ENCODE results near the gene ASPSCR1. TPM values are rescaled to one million over a fixed set of nuclear protein-coding genes. Genes with fewer than 3 reads are reported as not detected.

ASPSCR1 gene
- total RNA-seq, 4 donors from 2014 or later = 21.0 to 61.7 (median 41.3) TPM

GRCh38 chr17:82008258-82008940 is 31.0 kb downstream of the ASPSCR1 start:
- Histone ChIP-seq H3K27ac (no peak overlapping the region), H3K4me3 (no peak overlapping the region), H3K36me3 (no peaks in the 10 kb centered on the region), H3K27me3 (no peaks in the 10 kb centered on the region), H3K9me3 (no peaks in the 10 kb centered on the region), H3K4me1 (peaks cover 0 to 9% (median 4%) of the 10 kb centered on the region in 4 donors)
- no peak for DNase-seq
- in situ Hi-C loops (cut with MboI; ENCODE audit: low pct_ligation_motif_present in 1 of 4, low pct_unique_long_range_greater_than_20kb in 1 of 4, low sequenced_read_pairs in 3 of 4) (no loop called here), intact Hi-C loops (cut with DNase I; ENCODE audit: low total_unique reads) (no loop called here)
- TF ChIP-seq EP300 (IDR thresholded peaks at IDR 0.05; ENCODE audit: low read depth) (no peak), CTCF (IDR thresholded peaks at IDR 0.05) (no peak), POLR2A (IDR thresholded peaks at IDR 0.05) (no peak), POLR2AphosphoS5 (IDR thresholded peaks at IDR 0.05) (no peak)
- WGBS, 2 donors (ENCODE audit: low coverage in 1 of 2) = 73 to 94% methylated on average over 4 to 23 of the region's 26 CpGs

- TF ChIP-seq EP300 (IDR thresholded peaks at IDR 0.05; ENCODE audit: low read depth) (no peak), CTCF (IDR thresholded peaks at IDR 0.05) (no peak)
- no peaks in the 10 kb centered on the region for H3K9me3 ChIP-seq
- H3K27ac ChIP-seq = no peak overlapping the region
- no peaks in the 10 kb centered on the region for H3K36me3 ChIP-seq
- in situ Hi-C loops (cut with MboI; ENCODE audit: low pct_ligation_motif_present in 1 of 4, low pct_unique_long_range_greater_than_20kb in 1 of 4, low sequenced_read_pairs in 3 of 4) = no loop called here
- H3K27me3 ChIP-seq = no peaks in the 10 kb centered on the region
- intact Hi-C loops (cut with DNase I; ENCODE audit: low total_unique reads) = no loop called here
- WGBS, 2 donors (ENCODE audit: low coverage in 1 of 2) = 94% methylated on average over 26 of the region's 28 CpGs; no CpG with 5 or more reads in 1 of the 2 donors
- H3K4me3 ChIP-seq = no peak overlapping the region
- no peak for DNase-seq
- peaks cover 0 to 6% (median 2%) of the 10 kb centered on the region in 4 donors for H3K4me1 ChIP-seq
These were observed 31.5 kb downstream of the ASPSCR1 start for GRCh38 chr17:82008941-82009405.

- peaks cover 0 to 1% (median 0%) of the 10 kb centered on the region in 4 donors for H3K4me1 ChIP-seq
- TF ChIP-seq POLR2AphosphoS5 (IDR thresholded peaks at IDR 0.05) = no peak
- TF ChIP-seq EP300 (IDR thresholded peaks at IDR 0.05; ENCODE audit: low read depth) = no peak
- no peak for TF ChIP-seq CTCF (IDR thresholded peaks at IDR 0.05)
- no peak for TF ChIP-seq POLR2A (IDR thresholded peaks at IDR 0.05)
These were observed 32.0 kb downstream of the ASPSCR1 start for GRCh38 chr17:82009413-82009812.

GRCh38 chr17:82010575-82011525 is 33.4 kb downstream of the ASPSCR1 start:
- in situ Hi-C loops (cut with MboI; ENCODE audit: low pct_ligation_motif_present in 1 of 4, low pct_unique_long_range_greater_than_20kb in 1 of 4, low sequenced_read_pairs in 3 of 4) (no loop called here), intact Hi-C loops (cut with DNase I; ENCODE audit: low total_unique reads) (no loop called here)
- H3K9me3 ChIP-seq = no peaks in the 10 kb centered on the region
- no peaks in the 10 kb centered on the region for H3K36me3 ChIP-seq
- TF ChIP-seq POLR2A (IDR thresholded peaks at IDR 0.05) = no peak
- TF ChIP-seq CTCF (IDR thresholded peaks at IDR 0.05) = no peak
- TF ChIP-seq POLR2AphosphoS5 (IDR thresholded peaks at IDR 0.05) = no peak
- no peak for TF ChIP-seq EP300 (IDR thresholded peaks at IDR 0.05; ENCODE audit: low read depth)
- no peaks in the 10 kb centered on the region for H3K27me3 ChIP-seq
- H3K4me1 ChIP-seq = no peaks in the 10 kb centered on the region
- WGBS, 2 donors (ENCODE audit: low coverage in 1 of 2) = 89 to 100% methylated on average over 2 to 39 of the region's 39 CpGs
- no peak overlapping the region for H3K27ac ChIP-seq
- no peak for DNase-seq
- no peak overlapping the region for H3K4me3 ChIP-seq

More at GRCh38 chr17:82009413-82009812, 32.0 kb downstream of the ASPSCR1 start:
- intact Hi-C loops (cut with DNase I; ENCODE audit: low total_unique reads) (no loop called here), in situ Hi-C loops (cut with MboI; ENCODE audit: low pct_ligation_motif_present in 1 of 4, low pct_unique_long_range_greater_than_20kb in 1 of 4, low sequenced_read_pairs in 3 of 4) (no loop called here)
- no peaks in the 10 kb centered on the region for H3K27me3 ChIP-seq
- no peaks in the 10 kb centered on the region for H3K36me3 ChIP-seq
- H3K9me3 ChIP-seq = no peaks in the 10 kb centered on the region
- H3K4me3 ChIP-seq = no peak overlapping the region
- H3K27ac ChIP-seq = no peak overlapping the region
- no peak for DNase-seq
- 76% methylated on average over 14 of the region's 15 CpGs; no CpG with 5 or more reads in 1 of the 2 donors for WGBS, 2 donors (ENCODE audit: low coverage in 1 of 2)

Data from transverse colon (tissue), 4 donors.